GM23338 (cell line): ENCODE measurements around the gene ADIPOQ.

Experiments
- CREB1 ChIP-seq: fragments of 250-450 bp; sonication (Bioruptor Pico); IDR thresholded peaks from 2 replicates; pipeline ENCODE4 v1.5.0; 2020; ENCODE audit warnings: low read depth, mild to moderate bottlenecking, moderate library complexity
- CTCF ChIP-seq, 2 experiments: fragments of 200-600 bp in 1 of 2; sonication (generic) in 1 of 2; conservative IDR thresholded peaks; 2 replicates each; pipeline versions ENCODE4 v1.5.1 to v1.6.1; 2016 to 2017; ENCODE audit warnings: antibody characterized with exemption in 2 of 2, low read depth in 2 of 2, mild to moderate bottlenecking in 2 of 2, moderate library complexity in 1 of 2
- ETS1 ChIP-seq: IDR thresholded peaks from 2 replicates; pipeline ENCODE4 v1.6.1; 2016; ENCODE audit warnings: antibody characterized with exemption
- EZH2 ChIP-seq: fragments of 200-600 bp; sonication (generic); IDR thresholded peaks from one replicate; pipeline ENCODE4 v1.8.0; 2017; ENCODE audit warnings: antibody characterized with exemption, mild to moderate bottlenecking, low read depth; ENCODE audit not compliant: unreplicated experiment
- EZH2phosphoT487 ChIP-seq: fragments of 200-600 bp; sonication (generic); IDR thresholded peaks from one replicate; pipeline ENCODE4 v1.8.1; 2018; ENCODE audit warnings: antibody characterized with exemption; ENCODE audit not compliant: unreplicated experiment
- JUNB ChIP-seq: IDR thresholded peaks from one replicate; pipeline ENCODE4 v1.6.1; 2016; ENCODE audit warnings: antibody characterized with exemption; ENCODE audit not compliant: unreplicated experiment
- NANOG ChIP-seq: IDR thresholded peaks from 2 replicates; pipeline ENCODE4 v1.6.1; 2016; ENCODE audit warnings: antibody characterized with exemption, borderline replicate concordance
- POLR2AphosphoS5 ChIP-seq: IDR thresholded peaks from 2 replicates; pipeline ENCODE4 v1.6.1; 2016; ENCODE audit warnings: antibody characterized with exemption, low read depth
- REST ChIP-seq: IDR thresholded peaks from one replicate; pipeline ENCODE4 v1.6.1; 2018; ENCODE audit warnings: antibody characterized with exemption; ENCODE audit not compliant: unreplicated experiment
- ZNF114 ChIP-seq: fragments of 250-450 bp; sonication (Bioruptor Pico); IDR thresholded peaks from 2 replicates; pipeline ENCODE4 v1.5.0; 2020; ENCODE audit warnings: mild to moderate bottlenecking, moderate library complexity
- ZNF331 ChIP-seq: fragments of 250-450 bp; sonication (Bioruptor Pico); IDR thresholded peaks from 2 replicates; pipeline ENCODE4 v1.5.0; 2020; ENCODE audit warnings: low read depth, mild to moderate bottlenecking, moderate library complexity
- ZNF462 ChIP-seq: fragments of 250-450 bp; sonication (Bioruptor Pico); IDR thresholded peaks from 2 replicates; pipeline ENCODE4 v1.5.0; 2020; ENCODE audit warnings: mild to moderate bottlenecking, moderate library complexity

- TF ChIP-seq CTCF (conservative IDR thresholded peaks at IDR 0.05; ENCODE audit: low read depth in 2 of 2) (no peak), CREB1 (no peak), REST (no peak), POLR2AphosphoS5 (no peak), EZH2 (no peak), ZNF114 (CRISPR knock-in tag) (no peak), JUNB (no peak), EZH2phosphoT487 (no peak), ZNF331 (CRISPR knock-in tag) (no peak), ETS1 (no peak), NANOG (no peak), ZNF462 (CRISPR knock-in tag) (no peak)
These were observed 890 bp upstream of the ADIPOQ start for GRCh38 chr3:186841620-186842019.
